ENCODE data around the gene DLGAP4.
"Not testable (repeated sequence)": the region's sequence is repeated elsewhere in the genome, so short reads cannot be mapped to it uniquely, and the experiment has no call there.

The DLGAP4 gene

GRCh38 chr20:36499723-36500501 lies 193.8 kb downstream of the DLGAP4 start:
- no peak for DNase-seq (ENCODE audit: low read depth)

- DNase-seq (ENCODE audit: low read depth) = no peak
Observed at GRCh38 chr20:36501367-36502006, 195.3 kb downstream of the DLGAP4 start.

- DNase-seq (ENCODE audit: low read depth) = no peak
Observed at GRCh38 chr20:36504295-36504694, 198.2 kb downstream of the DLGAP4 start.

GRCh38 chr20:36506253-36506652 lies 200.1 kb downstream of the DLGAP4 start:
- no peak for DNase-seq (ENCODE audit: low read depth)

- DNase-seq (ENCODE audit: low read depth) = no peak
Observed at GRCh38 chr20:36507746-36508145, 201.6 kb downstream of the DLGAP4 start.

GRCh38 chr20:36519012-36519719 lies 213.0 kb downstream of the DLGAP4 start:
- no peak for DNase-seq (ENCODE audit: low read depth)

GRCh38 chr20:36519944-36520343 lies 213.8 kb downstream of the DLGAP4 start:
- DNase-seq (ENCODE audit: low read depth) = no peak

GRCh38 chr20:36521526-36521925 lies 215.4 kb downstream of the DLGAP4 start:
- DNase-seq (ENCODE audit: low read depth) = no peak

GRCh38 chr20:36522412-36522811 lies 216.3 kb downstream of the DLGAP4 start:
- DNase-seq (ENCODE audit: low read depth) = not testable (repeated sequence)

- DNase-seq (ENCODE audit: low read depth) = no peak
Observed at GRCh38 chr20:36523341-36523740, 217.2 kb downstream of the DLGAP4 start.

GRCh38 chr20:36525620-36526365 lies 219.7 kb downstream of the DLGAP4 start:
- DNase-seq (ENCODE audit: low read depth) = no peak

GRCh38 chr20:36526521-36527011 lies 220.4 kb downstream of the DLGAP4 start:
- DNase-seq (ENCODE audit: low read depth) = no peak

- DNase-seq (ENCODE audit: low read depth) = no peak
Observed at GRCh38 chr20:36527331-36528125, 221.4 kb downstream of the DLGAP4 start.

GRCh38 chr20:36528176-36528874 lies 222.2 kb downstream of the DLGAP4 start:
- no peak for DNase-seq (ENCODE audit: low read depth)

- no peak for DNase-seq (ENCODE audit: low read depth)
Observed at GRCh38 chr20:36528875-36529417, 222.8 kb downstream of the DLGAP4 start.

GRCh38 chr20:36532388-36532787 lies 226.2 kb downstream of the DLGAP4 start:
- DNase-seq (ENCODE audit: low read depth) = no peak

- DNase-seq (ENCODE audit: low read depth) = no peak
Observed at GRCh38 chr20:36532822-36533221, 226.7 kb downstream of the DLGAP4 start.

GRCh38 chr20:36538026-36538722 lies 232.0 kb downstream of the DLGAP4 start:
- DNase-seq (ENCODE audit: low read depth) = no peak

- DNase-seq (ENCODE audit: low read depth) = no peak
Observed at GRCh38 chr20:36540551-36541211, 234.5 kb downstream of the DLGAP4 start.
